GM19238 (cell line): ENCODE measurements around the gene FBXL19.

Experiments used
- DNase-seq: peaks from one replicate; pipeline ENCODE4 v3.0.0; 2011; ENCODE audit warnings: low spot score; ENCODE audit not compliant: insufficient read length

FBXL19 gene

GRCh38 chr16:30894540-30895368 is 28.6 kb upstream of the FBXL19 start:
- DNase-seq, result no peak

- no peak for DNase-seq
Observed at GRCh38 chr16:30895627-30896260, 27.6 kb upstream of the FBXL19 start.

DNA sequence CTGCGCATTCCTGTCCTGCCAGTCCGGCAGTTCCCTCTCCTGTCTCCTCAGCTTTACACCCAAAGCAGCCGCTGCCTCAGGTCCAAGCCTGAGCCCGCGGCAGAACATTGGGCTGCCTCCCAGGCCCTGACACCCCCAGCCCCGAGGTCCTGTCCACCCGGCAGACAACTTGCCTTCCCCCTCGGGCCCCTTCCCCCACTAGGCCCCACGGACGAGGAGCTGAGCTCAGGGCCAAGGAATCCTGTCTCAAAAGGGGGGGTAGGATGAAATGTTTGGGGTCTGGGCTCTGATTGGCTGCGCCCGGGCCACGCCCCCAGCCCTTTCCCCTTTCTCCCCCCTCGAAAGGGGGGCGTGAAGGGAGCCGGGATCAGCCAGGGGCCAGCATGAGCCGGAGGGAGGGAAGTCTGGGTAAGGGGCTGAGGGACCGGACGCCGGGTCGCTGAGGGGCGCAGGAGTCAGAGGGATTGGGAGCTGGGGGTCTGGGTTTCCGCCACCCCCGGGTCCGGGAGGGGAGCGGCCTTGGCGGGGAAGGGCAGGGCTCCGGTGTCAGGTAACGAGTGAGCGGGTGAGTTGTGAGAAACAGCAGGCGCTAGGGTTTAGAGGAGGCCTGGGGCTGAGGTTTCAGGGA is 27.0 kb upstream of the FBXL19 start, which contains the start of gene CTF1:
Gene CTF1 (plus strand): TSS at position 354 of the 628 bp plus-strand sequence. CDS start 30 bp downstream, at position 384.
- DNase-seq, result no peak

- DNase-seq, result peak; percentile 77
Observed at GRCh38 chr16:30896889-30897733, 26.3 kb upstream of the FBXL19 start.

DNA sequence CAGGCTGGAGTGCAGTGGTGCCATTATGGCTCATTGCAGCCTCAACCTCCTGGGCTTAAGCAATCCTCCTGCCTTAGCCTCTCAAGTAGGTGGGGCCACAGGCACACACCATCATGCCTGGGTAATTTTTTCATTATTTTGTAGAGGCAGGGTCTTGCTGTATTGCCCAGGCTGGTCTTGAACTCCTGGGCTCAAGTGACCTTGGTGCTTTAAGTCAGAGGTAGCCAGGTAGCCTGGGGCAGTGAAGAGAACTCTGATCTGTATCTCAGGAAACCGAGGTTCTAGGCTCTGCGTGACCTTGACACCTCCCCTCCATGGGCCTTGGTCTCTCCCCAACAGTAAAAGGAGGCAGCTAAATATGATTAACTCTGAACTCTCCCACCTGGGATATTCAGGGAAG is 23.6 kb upstream of the FBXL19 start:
- no peak for DNase-seq

DNA sequence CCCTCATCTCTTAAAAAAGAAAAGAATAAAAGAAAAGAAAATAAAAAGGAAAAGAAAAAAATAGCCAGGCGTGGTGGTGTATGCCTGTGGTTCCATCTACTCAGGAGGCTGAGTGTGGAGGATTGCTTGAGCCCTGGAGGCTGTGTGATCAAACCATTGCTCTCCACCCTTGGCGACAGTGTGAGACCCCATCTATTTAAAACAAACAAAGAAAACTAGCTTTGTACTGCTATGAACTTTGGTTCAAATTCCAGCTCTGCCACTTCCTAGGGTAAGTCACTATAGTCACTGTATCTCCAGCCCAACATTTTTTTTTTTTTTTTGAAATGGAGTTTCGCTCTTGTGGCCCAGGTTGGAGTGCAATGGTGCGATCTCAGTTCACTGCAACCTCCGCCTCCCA is 22.8 kb upstream of the FBXL19 start:
- DNase-seq, result no peak

- DNase-seq, result no peak
Observed at GRCh38 chr16:30901201-30902028, 22.0 kb upstream of the FBXL19 start.

GRCh38 chr16:30902029-30902972 is 21.1 kb upstream of the FBXL19 start:
- peak; percentile 79 for DNase-seq

- no peak for DNase-seq
Observed at GRCh38 chr16:30903002-30903401, 20.4 kb upstream of the FBXL19 start.

- DNase-seq, result peak; percentile 50
Observed at GRCh38 chr16:30903596-30903995, 19.8 kb upstream of the FBXL19 start.

- no peak for DNase-seq
Observed at GRCh38 chr16:30904114-30904780, 19.1 kb upstream of the FBXL19 start.

DNA sequence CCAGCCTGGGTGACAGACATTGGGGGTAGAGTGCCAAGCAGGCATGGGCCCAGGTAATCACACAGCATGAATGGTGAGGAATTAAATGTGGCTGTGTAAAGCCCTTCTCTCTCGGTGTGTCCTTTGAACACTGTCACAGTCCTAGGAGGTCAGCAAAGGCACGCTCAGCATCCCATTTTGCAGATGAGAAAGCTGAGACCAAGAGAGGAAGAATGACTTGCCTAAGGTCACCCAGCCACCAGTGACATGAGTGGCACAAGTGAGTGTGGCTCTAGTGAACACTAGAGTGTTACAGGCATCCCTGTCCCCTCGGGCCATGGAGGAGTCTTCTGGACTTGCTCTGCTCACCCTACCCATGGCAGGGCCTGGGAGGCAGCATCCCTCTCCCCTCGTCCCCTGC is 16.3 kb upstream of the FBXL19 start:
- no peak for DNase-seq

DNA sequence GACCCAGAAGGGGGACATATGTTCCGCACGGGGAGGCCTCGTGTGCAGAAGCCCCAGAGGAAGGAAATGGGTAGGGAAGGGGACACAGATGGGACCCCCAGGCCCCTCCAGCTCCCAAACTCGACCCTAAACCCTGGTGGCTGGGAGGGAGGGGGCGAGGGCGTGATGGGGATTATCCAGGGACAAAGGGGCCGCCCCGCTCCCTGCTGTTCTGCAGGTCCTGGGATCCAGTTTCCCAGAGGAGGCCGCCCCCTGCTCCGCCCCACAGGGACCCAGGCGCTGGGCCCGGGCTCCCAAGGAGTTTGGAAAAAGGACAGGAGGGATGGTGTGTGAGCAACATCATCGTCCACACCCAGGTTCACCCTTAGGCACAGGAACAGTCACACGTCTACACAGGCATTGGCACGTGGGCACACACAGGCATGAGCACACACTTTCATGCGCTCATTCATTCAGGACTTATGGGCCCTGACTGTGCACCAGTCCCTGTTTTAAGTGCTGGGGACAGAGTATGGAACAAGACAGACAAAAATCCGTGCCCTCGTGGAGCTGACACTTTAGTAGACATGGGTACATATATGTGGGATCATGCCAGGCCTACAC is 12.8 kb upstream of the FBXL19 start:
- no peak for DNase-seq

GRCh38 chr16:30912794-30913412 is 10.5 kb upstream of the FBXL19 start:
- no peak for DNase-seq

GRCh38 chr16:30914830-30915229 is 8.5 kb upstream of the FBXL19 start:
- no peak for DNase-seq

DNA sequence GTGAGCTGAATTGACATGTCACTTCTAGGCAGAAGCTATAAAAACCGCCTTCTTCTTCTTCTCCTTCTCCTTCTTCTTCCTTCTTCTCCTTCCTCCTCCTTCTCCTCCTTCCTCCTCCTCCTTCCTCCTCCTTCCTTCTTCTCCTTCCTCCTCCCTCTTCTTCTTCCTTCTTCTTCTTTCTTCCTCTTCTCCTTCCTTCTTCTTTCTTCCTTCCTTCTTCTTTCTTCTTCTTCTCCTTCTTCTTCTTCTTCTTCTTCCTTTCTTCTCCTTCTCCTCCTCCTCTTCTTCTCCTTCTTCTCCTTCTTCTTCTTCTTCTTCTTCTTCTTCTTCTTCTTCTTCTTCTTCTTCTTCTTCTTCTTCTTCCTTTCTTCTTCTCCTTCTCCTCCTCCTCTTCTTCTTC is 4.8 kb upstream of the FBXL19 start:
- DNase-seq, result no peak

DNA sequence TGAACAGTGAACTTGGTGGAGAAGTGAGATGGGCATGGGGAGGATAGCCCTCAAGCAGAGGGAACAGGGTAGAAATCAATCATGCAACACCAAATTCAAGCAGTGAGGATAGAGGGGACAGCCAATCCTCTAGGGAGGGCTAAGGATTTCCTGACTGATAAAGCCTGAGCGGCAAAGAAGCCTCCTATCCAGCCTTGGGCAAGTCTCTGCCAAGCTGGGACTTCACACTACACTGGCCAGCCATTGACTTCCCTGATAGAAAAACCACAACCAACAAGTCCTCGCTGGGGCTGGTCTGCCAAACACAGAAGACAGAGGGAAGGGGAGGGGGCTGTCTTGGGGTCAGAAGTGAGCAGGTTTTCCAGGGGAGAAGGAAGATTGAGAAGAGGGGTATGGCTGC is 2.5 kb upstream of the FBXL19 start:
- DNase-seq, result no peak

DNA sequence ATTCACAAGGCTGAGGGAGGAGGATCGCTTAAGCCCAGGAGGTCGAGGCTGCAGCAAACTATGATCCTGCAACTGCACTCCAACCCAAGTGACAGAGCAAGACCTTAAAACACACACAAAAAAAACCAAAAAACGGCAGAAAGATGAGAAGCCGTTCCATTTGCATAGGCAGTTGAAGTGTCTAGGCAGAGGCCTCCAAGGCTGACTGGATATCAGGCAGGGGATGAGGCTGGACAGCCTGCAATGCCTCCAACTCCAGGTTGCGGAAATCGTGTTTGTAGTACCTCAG is 2.0 kb upstream of the FBXL19 start:
- no peak for DNase-seq
